ENCODE results near the gene MMP24OS. TPM values are rescaled to one million over a fixed set of nuclear protein-coding genes. Genes with fewer than 3 reads are reported as not detected.

Gene MMP24OS
- total RNA-seq, 2 experiments from 2014 or later = 28.4 to 44.3 TPM

- DNase-seq (no peak), ATAC-seq (no peak)
- Mint-ChIP-seq H3K27me3 (peaks cover 10% of the 10 kb centered on the region), H3K4me1 (peaks cover 2% of the 10 kb centered on the region), H3K4me3 (no peak overlapping the region), H3K9me3 (ENCODE audit: low read depth) (no peaks in the 10 kb centered on the region), H3K27ac (no peak overlapping the region), H3K36me3 (no peaks in the 10 kb centered on the region)
- CTCF ChIA-PET = interaction anchor here (0.6 to 1.9 kb wide), 5 partner anchors 8 to 197 kb away, joined by 3 to 8 read pairs (median 4); partner anchors contain the start of genes EDEM2 and EIF6
Measured at GRCh38 chr20:35292504-35293285, 14.8 kb upstream of the MMP24OS start.

- CTCF ChIA-PET = interaction anchor here (1.9 kb wide), 1 partner anchor 11 kb away, joined by 8 read pairs; no protein-coding TSS in a partner anchor
- ATAC-seq (no peak), DNase-seq (no peak)
- peaks cover 2% of the 10 kb centered on the region for H3K4me1 Mint-ChIP-seq
- H3K9me3 Mint-ChIP-seq (ENCODE audit: low read depth) = no peaks in the 10 kb centered on the region
- no peak within 1 kb of the TSS for H3K4me3 Mint-ChIP-seq
- peaks cover 10% of the 10 kb centered on the region for H3K27me3 Mint-ChIP-seq
- no peak within 1 kb of the TSS for H3K27ac Mint-ChIP-seq
- no peaks in the 10 kb centered on the region for H3K36me3 Mint-ChIP-seq
Measured at GRCh38 chr20:35291654-35292503, 14.0 kb upstream of the MMP24OS start, which contains the start of gene FAM83C. Gene FAM83C (minus strand): TSS chr20:35292425. CDS start chr20:35292304, 121 bp downstream.

GRCh38 chr20:35290887-35291417, 13.0 kb upstream of the MMP24OS start:
- H3K27ac Mint-ChIP-seq = no peak overlapping the region
- ATAC-seq = no peak

GRCh38 chr20:35290186-35290886, 12.4 kb upstream of the MMP24OS start:
- H3K36me3 Mint-ChIP-seq = no peaks in the 10 kb centered on the region
- H3K27me3 Mint-ChIP-seq = peaks cover 10% of the 10 kb centered on the region
- no peaks in the 10 kb centered on the region for H3K9me3 Mint-ChIP-seq (ENCODE audit: low read depth)
- no peak overlapping the region for H3K27ac Mint-ChIP-seq
- ATAC-seq (no peak), DNase-seq (no peak)
- H3K4me1 Mint-ChIP-seq = peaks cover 9% of the 10 kb centered on the region
- CTCF ChIA-PET = interaction anchor here (1.0 to 1.5 kb wide), 4 partner anchors 11 to 194 kb away, joined by 3 to 4 read pairs (median 3); no protein-coding TSS in a partner anchor
- no peak overlapping the region for H3K4me3 Mint-ChIP-seq

More at GRCh38 chr20:35290887-35291417, 13.0 kb upstream of the MMP24OS start:
- CTCF ChIA-PET = no interaction called here
- Mint-ChIP-seq H3K4me3 (no peak overlapping the region), H3K36me3 (no peaks in the 10 kb centered on the region), H3K4me1 (peaks cover 4% of the 10 kb centered on the region), H3K27me3 (peaks cover 10% of the 10 kb centered on the region), H3K9me3 (ENCODE audit: low read depth) (no peaks in the 10 kb centered on the region)
- no peak for DNase-seq

GRCh38 chr20:35288325-35289060, 10.6 kb upstream of the MMP24OS start:
- H3K9me3 Mint-ChIP-seq (ENCODE audit: low read depth) = no peaks in the 10 kb centered on the region
- H3K27ac Mint-ChIP-seq = no peak overlapping the region
- H3K4me1 Mint-ChIP-seq = peaks cover 17% of the 10 kb centered on the region
- DNase-seq = no peak
- no peaks in the 10 kb centered on the region for H3K36me3 Mint-ChIP-seq
- peaks cover 8% of the 10 kb centered on the region for H3K27me3 Mint-ChIP-seq
- CTCF ChIA-PET = interaction anchor here (1.5 to 1.7 kb wide), 2 partner anchors 15 to 192 kb away, joined by 3 to 4 read pairs; no protein-coding TSS in a partner anchor
- no peak for ATAC-seq
- H3K4me3 Mint-ChIP-seq = no peak overlapping the region

GRCh38 chr20:35287509-35288324, 9.8 kb upstream of the MMP24OS start:
- H3K27me3 Mint-ChIP-seq = peaks cover 6% of the 10 kb centered on the region
- no peak overlapping the region for H3K27ac Mint-ChIP-seq
- no peaks in the 10 kb centered on the region for H3K9me3 Mint-ChIP-seq (ENCODE audit: low read depth)
- H3K4me1 Mint-ChIP-seq = peaks cover 21% of the 10 kb centered on the region
- ATAC-seq (no peak), DNase-seq (no peak)
- CTCF ChIA-PET = no interaction called here
- H3K4me3 Mint-ChIP-seq = no peak overlapping the region
- H3K36me3 Mint-ChIP-seq = peaks cover 4% of the 10 kb centered on the region

GRCh38 chr20:35286899-35287508, 9.1 kb upstream of the MMP24OS start:
- H3K4me3 Mint-ChIP-seq = no peak overlapping the region
- CTCF ChIA-PET = interaction anchor here (1.4 kb wide), 1 partner anchor 17 kb away, joined by 4 read pairs; no protein-coding TSS in a partner anchor
- peaks cover 3% of the 10 kb centered on the region for H3K27me3 Mint-ChIP-seq
- H3K36me3 Mint-ChIP-seq = peaks cover 8% of the 10 kb centered on the region
- ATAC-seq (no peak), DNase-seq (no peak)
- H3K27ac Mint-ChIP-seq = no peak overlapping the region
- peaks cover 27% of the 10 kb centered on the region for H3K4me1 Mint-ChIP-seq
- H3K9me3 Mint-ChIP-seq (ENCODE audit: low read depth) = no peaks in the 10 kb centered on the region

GRCh38 chr20:35286077-35286898, 8.4 kb upstream of the MMP24OS start:
- Mint-ChIP-seq H3K27me3 (peaks cover 3% of the 10 kb centered on the region), H3K4me1 (peaks cover 30% of the 10 kb centered on the region), H3K36me3 (peaks cover 13% of the 10 kb centered on the region), H3K4me3 (peak overlapping the region; percentile 84), H3K9me3 (ENCODE audit: low read depth) (no peaks in the 10 kb centered on the region), H3K27ac (peak overlapping the region; percentile 64)
- ATAC-seq = no peak
- no peak for DNase-seq
- CTCF ChIA-PET = interaction anchor here (1.4 kb wide), 1 partner anchor 18 kb away, joined by 4 read pairs; no protein-coding TSS in a partner anchor

GRCh38 chr20:35285806-35286076, 7.8 kb upstream of the MMP24OS start:
- no peak for DNase-seq
- ATAC-seq = no peak
- Mint-ChIP-seq H3K9me3 (ENCODE audit: low read depth) (no peaks in the 10 kb centered on the region), H3K4me1 (peaks cover 30% of the 10 kb centered on the region), H3K27me3 (no peaks in the 10 kb centered on the region), H3K4me3 (peak overlapping the region; percentile 84), H3K36me3 (peaks cover 13% of the 10 kb centered on the region), H3K27ac (peak overlapping the region; percentile 64)
- CTCF ChIA-PET = interaction anchor here (1.4 kb wide), 1 partner anchor 18 kb away, joined by 4 read pairs; no protein-coding TSS in a partner anchor

GRCh38 chr20:35284992-35285805, 7.3 kb upstream of the MMP24OS start:
- Mint-ChIP-seq H3K36me3 (peaks cover 17% of the 10 kb centered on the region), H3K27ac (peak overlapping the region; percentile 90), H3K4me1 (peaks cover 30% of the 10 kb centered on the region), H3K9me3 (ENCODE audit: low read depth) (no peaks in the 10 kb centered on the region), H3K27me3 (no peaks in the 10 kb centered on the region), H3K4me3 (peak overlapping the region; percentile 84)
- CTCF ChIA-PET = interaction anchor here (0.9 to 3.2 kb wide), 12 partner anchors 8 to 411 kb away, joined by 3 to 22 read pairs (median 4); no protein-coding TSS in a partner anchor
- no peak for DNase-seq
- ATAC-seq = no peak

Data from activated CD8-positive, alpha-beta memory T cell treated with anti-CD3 and anti-CD28 coated beads, Interleukin-2, amount 10 ng/mL, durations not matched to agents 7 days and 5 days (primary cell).